HepG2 (cell line): Measurements from ENCODE around the gene PP2D1. TPM values are rescaled to one million over a fixed set of nuclear protein-coding genes. Genes with fewer than 3 reads are reported as not detected.
A peak's percentile ranks its signal among the peaks of the same experiment; 100 is the strongest.

Experiments
- ARID3A ChIP-seq: IDR thresholded peaks from 2 replicates; pipeline ENCODE4 v1.6.1; 2012; ENCODE audit warnings: low read depth, low read length, improper control_type of control experiment
- MED1 ChIP-seq: sonication (generic); formaldehyde crosslinking; IDR thresholded peaks from 2 replicates; pipeline ENCODE4 v1.4.0; 2020; ENCODE audit warnings: missing genetic modification reagents
- RBM39 ChIP-seq: fragments of 200-400 bp; formaldehyde crosslinking; IDR thresholded peaks from one replicate; pipeline ENCODE4 v1.6.1; 2018; ENCODE audit warnings: antibody characterized with exemption, mild to moderate bottlenecking, low read depth, low read length; ENCODE audit not compliant: poor library complexity, severe bottlenecking
- REST ChIP-seq, 2 experiments: IDR thresholded peaks; 2 replicates each; pipeline ENCODE4 v1.6.1; 2011 to 2012; ENCODE audit warnings: low read length in 2 of 2, borderline replicate concordance in 1 of 2, low read depth in 1 of 2, mild to moderate bottlenecking in 1 of 2, moderate library complexity in 1 of 2
- RXRA ChIP-seq: sonication (generic); formaldehyde crosslinking; IDR thresholded peaks from 2 replicates; pipeline ENCODE4 v1.5.1; 2020; ENCODE audit warnings: missing genetic modification reagents
- SIN3B ChIP-seq: fragments of 150-350 bp; IDR thresholded peaks from 2 replicates; pipeline ENCODE4 v1.6.1; 2014; ENCODE audit warnings: low read length
- SP1 ChIP-seq, 2 experiments: fragments of 450-650 bp in 1 of 2; sonication (generic) in 1 of 2; formaldehyde crosslinking in 1 of 2; IDR thresholded peaks; 2 replicates each; pipeline versions ENCODE4 v1.4.0 to v1.6.1; 2016 to 2020; ENCODE audit warnings: missing genetic modification reagents in 1 of 2
- THAP11 ChIP-seq: IDR thresholded peaks from 2 replicates; pipeline ENCODE4 v1.6.1; 2016; ENCODE audit warnings: missing biosample characterization, missing genetic modification reagents
- ZNF234 ChIP-seq: sonication (generic); formaldehyde crosslinking; conservative IDR thresholded peaks from 2 replicates; pipeline ENCODE4 v1.5.1; 2020; ENCODE audit warnings: mild to moderate bottlenecking, missing genetic modification reagents
- ZNF562 ChIP-seq: sonication (generic); formaldehyde crosslinking; IDR thresholded peaks from 2 replicates; pipeline ENCODE4 v1.8.0; 2022; ENCODE audit warnings: missing genetic modification reagents, borderline replicate concordance
- ZNF577 ChIP-seq: sonication (generic); formaldehyde crosslinking; IDR thresholded peaks from 2 replicates; pipeline ENCODE4 v1.4.0; 2020; ENCODE audit warnings: mild to moderate bottlenecking, low read depth, missing genetic modification reagents, borderline replicate concordance
- ZNF598 ChIP-seq: sonication (generic); formaldehyde crosslinking; IDR thresholded peaks from 2 replicates; pipeline ENCODE4 v1.5.1; 2020; ENCODE audit warnings: mild to moderate bottlenecking, missing genetic modification reagents, borderline replicate concordance
- ZNF761 ChIP-seq: sonication (generic); formaldehyde crosslinking; conservative IDR thresholded peaks from 2 replicates; pipeline ENCODE4 v1.4.0; 2020; ENCODE audit warnings: mild to moderate bottlenecking, missing genetic modification reagents
- polyA plus RNA-seq, 8 experiments: library from polyadenylated mRNA; depleted of rRNA in 3 of 8; stranded (reverse) in 7 of 8; unstranded in 1 of 8; fragments of >200 nt; fragmentation: Illumina TruSeq in 4 of 8; extraction: Trizol in 4 of 8; gene quantifications; 2 replicates each; pipeline versions ENCODE4 v1.2.1 to v1.2.3, GENCODE V29; 2011 to 2016; ENCODE audit warnings: low read depth in 4 of 8, missing spikeins in 1 of 8, mixed read lengths in 1 of 8; ENCODE audit not compliant: insufficient read depth in 1 of 8
- total RNA-seq, 5 experiments: library from RNA; depleted of rRNA; stranded (reverse); fragments of >200 nt; fragmentation: Illumina TruSeq; extraction: Trizol; gene quantifications; 2 replicates each; pipeline ENCODE4 v1.2.3, GENCODE V29; 2016; ENCODE audit warnings: low read depth in 1 of 5
- TF ChIP-seq, protein P1 (sequence below): sonication (generic); formaldehyde crosslinking; IDR thresholded peaks from 2 replicates; pipeline ENCODE4 v1.5.0; 2020; ENCODE audit warnings: mild to moderate bottlenecking, missing genetic modification reagents, borderline replicate concordance
- TF ChIP-seq, protein P2 (sequence below): sonication (generic); formaldehyde crosslinking; IDR thresholded peaks from 2 replicates; pipeline ENCODE4 v1.8.1; 2022; ENCODE audit warnings: low read depth, mild to moderate bottlenecking, missing genetic modification reagents

Gene PP2D1
- total and polyA plus RNA-seq, 2 of the 13 experiments (the other 11 are each of a cell fraction or from before 2014, with no cell fraction given) = not detected

GRCh38 chr3:19946832-19947548 is 65.1 kb downstream of the PP2D1 start, which contains the start of gene RAB5A (continued):
- TF ChIP-seq, protein P1, sequence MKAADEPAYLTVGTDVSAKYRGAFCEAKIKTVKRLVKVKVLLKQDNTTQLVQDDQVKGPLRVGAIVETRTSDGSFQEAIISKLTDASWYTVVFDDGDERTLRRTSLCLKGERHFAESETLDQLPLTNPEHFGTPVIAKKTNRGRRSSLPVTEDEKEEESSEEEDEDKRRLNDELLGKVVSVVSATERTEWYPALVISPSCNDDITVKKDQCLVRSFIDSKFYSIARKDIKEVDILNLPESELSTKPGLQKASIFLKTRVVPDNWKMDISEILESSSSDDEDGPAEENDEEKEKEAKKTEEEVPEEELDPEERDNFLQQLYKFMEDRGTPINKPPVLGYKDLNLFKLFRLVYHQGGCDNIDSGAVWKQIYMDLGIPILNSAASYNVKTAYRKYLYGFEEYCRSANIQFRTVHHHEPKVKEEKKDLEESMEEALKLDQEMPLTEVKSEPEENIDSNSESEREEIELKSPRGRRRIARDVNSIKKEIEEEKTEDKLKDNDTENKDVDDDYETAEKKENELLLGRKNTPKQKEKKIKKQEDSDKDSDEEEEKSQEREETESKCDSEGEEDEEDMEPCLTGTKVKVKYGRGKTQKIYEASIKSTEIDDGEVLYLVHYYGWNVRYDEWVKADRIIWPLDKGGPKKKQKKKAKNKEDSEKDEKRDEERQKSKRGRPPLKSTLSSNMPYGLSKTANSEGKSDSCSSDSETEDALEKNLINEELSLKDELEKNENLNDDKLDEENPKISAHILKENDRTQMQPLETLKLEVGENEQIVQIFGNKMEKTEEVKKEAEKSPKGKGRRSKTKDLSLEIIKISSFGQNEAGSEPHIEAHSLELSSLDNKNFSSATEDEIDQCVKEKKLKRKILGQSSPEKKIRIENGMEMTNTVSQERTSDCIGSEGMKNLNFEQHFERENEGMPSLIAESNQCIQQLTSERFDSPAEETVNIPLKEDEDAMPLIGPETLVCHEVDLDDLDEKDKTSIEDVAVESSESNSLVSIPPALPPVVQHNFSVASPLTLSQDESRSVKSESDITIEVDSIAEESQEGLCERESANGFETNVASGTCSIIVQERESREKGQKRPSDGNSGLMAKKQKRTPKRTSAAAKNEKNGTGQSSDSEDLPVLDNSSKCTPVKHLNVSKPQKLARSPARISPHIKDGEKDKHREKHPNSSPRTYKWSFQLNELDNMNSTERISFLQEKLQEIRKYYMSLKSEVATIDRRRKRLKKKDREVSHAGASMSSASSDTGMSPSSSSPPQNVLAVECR (CRISPR knock-in tag) = peak; percentile 69; the same call in 1 of the 2 replicates
- TF ChIP-seq ZNF562 (CRISPR knock-in tag) (peak; percentile 29; the same call in 1 of the 2 replicates), ZNF234 (CRISPR knock-in tag) (peak; percentile 76; the same call in 1 of the 2 replicates), SIN3B (no peak), ARID3A (peak; percentile 19; the same call in 1 of the 2 replicates), REST (IDR thresholded peaks at IDR 0.05; ENCODE audit: borderline replicate concordance in 1 of 2, low read depth in 1 of 2, low read length in 2 of 2) (peak in 1 of 2 experiments; percentile 34; a peak in 1 of 4 replicates), RXRA (CRISPR knock-in tag) (peak; percentile 19; the same call in 1 of the 2 replicates), MED1 (CRISPR knock-in tag) (peak; percentile 68), SP1 (IDR thresholded peaks at IDR 0.05) (no peak), SP1 (CRISPR knock-in tag; IDR thresholded peaks at IDR 0.05) (peak; percentile 89), ZNF761 (no peak), THAP11 (CRISPR knock-in tag) (peak; percentile 90), ZNF577 (CRISPR knock-in tag) (no peak), RBM39 (peak; percentile 31), ZNF598 (no peak)
- TF ChIP-seq, protein P2, sequence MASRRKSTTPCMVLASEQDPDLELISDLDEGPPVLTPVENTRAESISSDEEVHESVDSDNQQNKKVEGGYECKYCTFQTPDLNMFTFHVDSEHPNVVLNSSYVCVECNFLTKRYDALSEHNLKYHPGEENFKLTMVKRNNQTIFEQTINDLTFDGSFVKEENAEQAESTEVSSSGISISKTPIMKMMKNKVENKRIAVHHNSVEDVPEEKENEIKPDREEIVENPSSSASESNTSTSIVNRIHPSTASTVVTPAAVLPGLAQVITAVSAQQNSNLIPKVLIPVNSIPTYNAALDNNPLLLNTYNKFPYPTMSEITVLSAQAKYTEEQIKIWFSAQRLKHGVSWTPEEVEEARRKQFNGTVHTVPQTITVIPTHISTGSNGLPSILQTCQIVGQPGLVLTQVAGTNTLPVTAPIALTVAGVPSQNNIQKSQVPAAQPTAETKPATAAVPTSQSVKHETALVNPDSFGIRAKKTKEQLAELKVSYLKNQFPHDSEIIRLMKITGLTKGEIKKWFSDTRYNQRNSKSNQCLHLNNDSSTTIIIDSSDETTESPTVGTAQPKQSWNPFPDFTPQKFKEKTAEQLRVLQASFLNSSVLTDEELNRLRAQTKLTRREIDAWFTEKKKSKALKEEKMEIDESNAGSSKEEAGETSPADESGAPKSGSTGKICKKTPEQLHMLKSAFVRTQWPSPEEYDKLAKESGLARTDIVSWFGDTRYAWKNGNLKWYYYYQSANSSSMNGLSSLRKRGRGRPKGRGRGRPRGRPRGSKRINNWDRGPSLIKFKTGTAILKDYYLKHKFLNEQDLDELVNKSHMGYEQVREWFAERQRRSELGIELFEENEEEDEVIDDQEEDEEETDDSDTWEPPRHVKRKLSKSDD (CRISPR knock-in tag) = peak; percentile 47; the same call in 1 of the 2 replicates
